Stimulated activated naive CD8-positive, alpha-beta T cell treated with anti-CD3 and anti-CD28 coated beads, Interleukin-15, amount 100 ng/mL, for 72 hours (primary cell): Measurements from ENCODE around the gene TMEM17.
A peak's percentile ranks its signal among the peaks of the same experiment; 100 is the strongest.
"Not testable (repeated sequence)": the region's sequence is repeated elsewhere in the genome, so short reads cannot be mapped to it uniquely, and the experiment has no call there.

Experiments
- ATAC-seq: fragments of 150-1000 bp; cut with Tn5 transposase; 2 replicates; pipeline ENCODE4 v1.10.0; 2021; ENCODE audit warnings: mild to moderate bottlenecking, moderate library complexity
- DNase-seq, 2 donors: peaks; one replicate each; pipeline ENCODE4 v3.0.0; 2021 to 2022
- H3K27ac Mint-ChIP-seq, 2 donors: one replicate each; pipeline ENCODE4 v1.8.0; 2022; ENCODE audit warnings: mild to moderate bottlenecking in 2 of 2, mixed read lengths in 2 of 2, moderate library complexity in 2 of 2
- H3K27me3 Mint-ChIP-seq: one replicate; pipeline ENCODE4 v1.8.0; 2022; ENCODE audit warnings: mixed read lengths
- H3K4me1 Mint-ChIP-seq: one replicate; pipeline ENCODE4 v1.8.0; 2022; ENCODE audit warnings: mild to moderate bottlenecking, mixed read lengths
- H3K4me3 Mint-ChIP-seq, 2 donors: one replicate each; pipeline ENCODE4 v1.8.0; 2022; ENCODE audit warnings: mild to moderate bottlenecking in 2 of 2, mixed read lengths in 2 of 2, moderate library complexity in 1 of 2
- H3K9me3 Mint-ChIP-seq, 2 donors: one replicate each; pipeline ENCODE4 v1.8.0; 2022; ENCODE audit warnings: mixed read lengths in 2 of 2

The TMEM17 gene, protein sequence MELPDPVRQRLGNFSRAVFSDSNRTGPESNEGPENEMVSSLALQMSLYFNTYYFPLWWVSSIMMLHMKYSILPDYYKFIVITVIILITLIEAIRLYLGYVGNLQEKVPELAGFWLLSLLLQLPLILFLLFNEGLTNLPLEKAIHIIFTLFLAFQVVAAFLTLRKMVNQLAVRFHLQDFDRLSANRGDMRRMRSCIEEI

GRCh38 chr2:62505750-62506420 is at the start of gene TMEM17:
Gene TMEM17, minus strand, starts transcription at chr2:62506195. Its CDS starts 66 bp downstream, at chr2:62506129.
- H3K27me3 Mint-ChIP-seq, result peaks cover 9% of the 10 kb centered on the region
- no peak within 1 kb of the TSS for H3K27ac Mint-ChIP-seq
- DNase-seq (peak; percentile 32 to 54), ATAC-seq (peak; percentile 89)
- no peaks in the 10 kb centered on the region for H3K9me3 Mint-ChIP-seq
- H3K4me1 Mint-ChIP-seq, result peaks cover 13% of the 10 kb centered on the region
- H3K4me3 Mint-ChIP-seq, result peak within 1 kb of the TSS; percentile 74 to 88

DNA sequence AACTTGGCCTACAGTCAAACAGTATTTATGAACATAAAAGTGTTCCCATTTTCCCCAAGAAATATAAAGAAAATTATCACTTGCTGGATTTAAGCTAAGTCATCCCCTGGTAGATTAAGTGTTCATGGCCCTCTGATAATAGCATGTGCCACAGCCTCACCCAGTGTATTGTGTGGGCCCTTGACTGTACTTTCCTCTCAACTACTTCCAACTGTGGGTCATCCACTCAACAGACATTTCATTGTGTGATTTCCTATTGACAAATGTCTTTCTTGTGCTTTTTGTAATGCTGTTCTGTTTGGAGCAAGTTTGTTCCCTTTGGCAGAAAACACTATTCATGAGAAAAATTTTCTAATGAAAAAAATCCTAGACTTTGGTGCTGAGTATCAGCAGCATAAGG is 48.4 kb upstream of the TMEM17 start:
- Mint-ChIP-seq H3K27ac (no peak overlapping the region), H3K4me3 (no peak overlapping the region), H3K27me3 (no peaks in the 10 kb centered on the region), H3K4me1 (no peaks in the 10 kb centered on the region), H3K9me3 (peaks cover 0 to 9% of the 10 kb centered on the region in 2 donors)
- ATAC-seq, result no peak
- DNase-seq, result no peak

DNA sequence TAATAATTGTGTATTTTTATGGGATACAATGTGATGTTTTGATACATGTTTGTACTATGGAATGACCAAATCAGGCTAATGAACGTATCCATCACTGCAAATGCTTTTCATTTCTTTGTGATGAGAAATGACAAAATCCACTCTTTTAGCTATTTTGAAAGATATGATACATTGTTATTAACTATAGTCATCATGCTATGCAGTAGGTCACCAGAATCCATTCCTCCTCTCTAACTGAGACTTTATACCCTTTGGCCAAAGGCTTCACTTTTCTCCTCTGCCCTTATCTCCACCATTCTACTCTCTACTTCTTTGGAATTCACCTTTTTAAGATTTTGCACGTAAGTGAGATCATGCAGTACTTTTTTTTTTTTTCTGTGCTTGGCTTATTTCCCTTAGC is 44.5 kb upstream of the TMEM17 start:
- no peak for DNase-seq
- H3K9me3 Mint-ChIP-seq, result no peaks in the 10 kb centered on the region
- no peak overlapping the region for H3K4me3 Mint-ChIP-seq
- H3K27me3 Mint-ChIP-seq, result no peaks in the 10 kb centered on the region
- H3K27ac Mint-ChIP-seq, result no peak overlapping the region
- ATAC-seq, result no peak
- no peaks in the 10 kb centered on the region for H3K4me1 Mint-ChIP-seq

- H3K4me3 Mint-ChIP-seq, result no peak overlapping the region
- no peak for DNase-seq
These were observed 41.9 kb upstream of the TMEM17 start for GRCh38 chr2:62547854-62548253.

DNA sequence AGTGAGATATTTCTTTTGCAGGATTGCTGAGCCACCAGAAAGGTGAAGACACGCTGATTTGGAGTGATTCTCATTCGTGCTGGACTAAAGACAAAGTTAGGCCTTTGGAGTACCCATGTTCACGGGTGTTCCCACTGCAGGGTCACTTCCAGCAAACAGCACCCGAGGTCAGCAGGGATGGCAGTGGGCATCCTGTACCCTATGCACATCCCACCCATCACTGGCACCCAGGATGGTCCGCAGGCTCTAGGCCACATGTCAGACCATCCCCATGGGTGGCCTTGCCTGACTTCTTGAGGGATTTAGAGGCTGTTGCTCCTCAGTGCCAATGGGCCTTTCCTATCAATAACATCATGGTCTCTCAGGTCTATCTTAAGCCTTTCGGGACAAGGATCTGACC is 39.3 kb upstream of the TMEM17 start:
- H3K27me3 Mint-ChIP-seq, result no peaks in the 10 kb centered on the region
- no peak overlapping the region for H3K27ac Mint-ChIP-seq
- H3K4me3 Mint-ChIP-seq, result no peak overlapping the region
- DNase-seq (no peak), ATAC-seq (no peak)
- H3K9me3 Mint-ChIP-seq, result no peaks in the 10 kb centered on the region
- H3K4me1 Mint-ChIP-seq, result no peaks in the 10 kb centered on the region

More at GRCh38 chr2:62547854-62548253, 41.9 kb upstream of the TMEM17 start:
- H3K9me3 Mint-ChIP-seq, result no peaks in the 10 kb centered on the region
- ATAC-seq, result no peak
- H3K27ac Mint-ChIP-seq, result no peak overlapping the region
- no peaks in the 10 kb centered on the region for H3K27me3 Mint-ChIP-seq
- H3K4me1 Mint-ChIP-seq, result no peaks in the 10 kb centered on the region

GRCh38 chr2:62540408-62541168 is 34.6 kb upstream of the TMEM17 start:
- no peak for ATAC-seq
- Mint-ChIP-seq H3K4me1 (no peaks in the 10 kb centered on the region), H3K9me3 (peaks cover 5 to 7% of the 10 kb centered on the region in 2 donors), H3K4me3 (no peak overlapping the region), H3K27me3 (peaks cover 8% of the 10 kb centered on the region), H3K27ac (no peak overlapping the region)
- no peak for DNase-seq

GRCh38 chr2:62539606-62540407 is 33.8 kb upstream of the TMEM17 start:
- Mint-ChIP-seq H3K4me3 (no peak overlapping the region), H3K9me3 (peaks cover 9 to 13% of the 10 kb centered on the region in 2 donors), H3K27ac (no peak overlapping the region), H3K4me1 (no peaks in the 10 kb centered on the region), H3K27me3 (peaks cover 14% of the 10 kb centered on the region)
- no peak for DNase-seq
- no peak for ATAC-seq

- peaks cover 13 to 20% of the 10 kb centered on the region in 2 donors for H3K9me3 Mint-ChIP-seq
- no peaks in the 10 kb centered on the region for H3K4me1 Mint-ChIP-seq
- ATAC-seq (no peak), DNase-seq (no peak)
- H3K4me3 Mint-ChIP-seq, result no peak overlapping the region
- H3K27me3 Mint-ChIP-seq, result peaks cover 17% of the 10 kb centered on the region
- H3K27ac Mint-ChIP-seq, result no peak overlapping the region
These were observed 32.8 kb upstream of the TMEM17 start for GRCh38 chr2:62538756-62539155.

DNA sequence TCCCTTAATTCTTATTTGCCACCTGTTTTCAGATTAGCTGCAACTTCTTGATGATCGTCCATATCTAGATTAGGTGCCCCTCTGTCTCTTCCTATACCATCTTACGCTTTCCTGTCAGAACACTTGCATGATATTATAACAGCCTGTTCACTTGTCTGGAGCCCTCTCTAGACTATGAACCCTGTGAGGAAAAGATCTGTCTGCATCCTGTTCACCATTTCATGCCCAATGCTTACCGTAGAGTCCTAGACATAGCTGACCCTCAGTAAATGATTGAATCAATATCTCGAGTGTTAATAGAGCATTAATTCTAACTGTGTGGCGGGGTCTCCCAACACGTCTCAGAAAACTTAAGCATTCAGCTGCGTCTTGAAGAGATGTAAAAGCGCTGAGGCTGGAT is 31.8 kb upstream of the TMEM17 start:
- Mint-ChIP-seq H3K4me1 (no peaks in the 10 kb centered on the region), H3K27me3 (peaks cover 24% of the 10 kb centered on the region), H3K9me3 (peaks cover 13 to 30% of the 10 kb centered on the region in 2 donors), H3K27ac (no peak overlapping the region), H3K4me3 (no peak overlapping the region)
- ATAC-seq (no peak), DNase-seq (no peak)

- ATAC-seq, result no peak
- no peak overlapping the region for H3K27ac Mint-ChIP-seq
- peaks cover 18 to 38% of the 10 kb centered on the region in 2 donors for H3K9me3 Mint-ChIP-seq
- no peak overlapping the region for H3K4me3 Mint-ChIP-seq
- no peaks in the 10 kb centered on the region for H3K4me1 Mint-ChIP-seq
- H3K27me3 Mint-ChIP-seq, result peaks cover 32% of the 10 kb centered on the region
- no peak for DNase-seq
These were observed 31.0 kb upstream of the TMEM17 start for GRCh38 chr2:62536873-62537547.

DNA sequence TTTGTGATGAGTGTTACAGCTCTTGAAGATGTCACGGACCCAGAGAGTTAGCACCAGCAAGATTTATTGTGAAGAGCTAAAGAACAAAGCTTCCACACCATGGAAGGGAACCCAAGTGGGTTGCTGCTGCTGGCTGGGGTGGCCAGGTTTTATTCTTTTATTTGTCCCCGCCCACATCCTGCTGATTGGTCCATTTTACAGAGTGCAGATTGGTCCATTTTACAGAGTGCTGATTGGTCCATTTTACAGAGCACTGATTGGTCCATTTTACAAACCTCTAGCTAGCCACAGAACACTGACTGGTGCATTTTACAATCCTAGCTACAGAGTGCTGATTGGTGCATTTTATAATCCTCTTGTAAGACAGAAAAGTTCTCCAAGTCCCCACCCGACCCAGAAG is 29.5 kb upstream of the TMEM17 start:
- H3K4me1 Mint-ChIP-seq, ATAC-seq, H3K4me3 Mint-ChIP-seq, DNase-seq, H3K27ac Mint-ChIP-seq: not testable (repeated sequence)
- peaks cover 35% of the 10 kb centered on the region for H3K27me3 Mint-ChIP-seq
- peaks cover 18 to 39% of the 10 kb centered on the region in 2 donors for H3K9me3 Mint-ChIP-seq

GRCh38 chr2:62531594-62531993 is 25.6 kb upstream of the TMEM17 start:
- Mint-ChIP-seq H3K4me1 (no peaks in the 10 kb centered on the region), H3K27me3 (peaks cover 33% of the 10 kb centered on the region), H3K9me3 (peaks cover 18 to 39% of the 10 kb centered on the region in 2 donors), H3K27ac (no peak overlapping the region), H3K4me3 (no peak overlapping the region)
- no peak for DNase-seq
- ATAC-seq, result no peak

- ATAC-seq (no peak), DNase-seq (no peak)
- Mint-ChIP-seq H3K27ac (no peak overlapping the region), H3K4me1 (no peaks in the 10 kb centered on the region), H3K4me3 (no peak overlapping the region), H3K9me3 (peaks cover 9 to 26% of the 10 kb centered on the region in 2 donors), H3K27me3 (peaks cover 21% of the 10 kb centered on the region)
These were observed 23.8 kb upstream of the TMEM17 start for GRCh38 chr2:62529758-62530157.

- DNase-seq (no peak), ATAC-seq (no peak)
- Mint-ChIP-seq H3K27ac (no peak overlapping the region), H3K4me3 (no peak overlapping the region), H3K4me1 (no peaks in the 10 kb centered on the region), H3K9me3 (peaks cover 5 to 15% of the 10 kb centered on the region in 2 donors), H3K27me3 (peaks cover 9% of the 10 kb centered on the region)
These were observed 21.6 kb upstream of the TMEM17 start for GRCh38 chr2:62527478-62528210.
